IMR-90 (cell line): Measurements from ENCODE around the gene DENND1A.

Experiments
- BHLHE40 ChIP-seq: fragments of 150-350 bp; IDR thresholded peaks from 2 replicates; pipeline ENCODE4 v1.6.1; 2016; ENCODE audit warnings: mild to moderate bottlenecking, low read depth, low read length
- CEBPB ChIP-seq: IDR thresholded peaks from 2 replicates; pipeline ENCODE4 v1.6.1; 2012; ENCODE audit warnings: low read depth, low read length, improper control_type of control experiment
- CHD1 ChIP-seq: IDR thresholded peaks from 2 replicates; pipeline ENCODE4 v1.6.1; 2012; ENCODE audit warnings: low read depth, low read length, improper control_type of control experiment
- CTCF ChIP-seq: conservative IDR thresholded peaks from 2 replicates; pipeline ENCODE4 v1.5.1; 2012; ENCODE audit warnings: mild to moderate bottlenecking, low read depth, low read length, improper control_type of control experiment
- FOS ChIP-seq: fragments of 150-350 bp; IDR thresholded peaks from 2 replicates; pipeline ENCODE4 v1.6.1; 2016; ENCODE audit warnings: low read depth, low read length
- MAZ ChIP-seq: IDR thresholded peaks from 2 replicates; pipeline ENCODE4 v1.6.1; 2012; ENCODE audit warnings: low read depth, mild to moderate bottlenecking, low read length, improper control_type of control experiment, moderate library complexity, borderline replicate concordance
- MXI1 ChIP-seq: IDR thresholded peaks from 2 replicates; pipeline ENCODE4 v1.6.1; 2012; ENCODE audit warnings: low read depth, mild to moderate bottlenecking, low read length, moderate library complexity, borderline replicate concordance
- POLR2A ChIP-seq: IDR thresholded peaks from 2 replicates; pipeline ENCODE4 v1.6.1; 2012; ENCODE audit warnings: mild to moderate bottlenecking, low read depth, low read length
- RAD21 ChIP-seq: IDR thresholded peaks from 2 replicates; pipeline ENCODE4 v1.6.1; 2012; ENCODE audit warnings: low read length, improper control_type of control experiment
- RCOR1 ChIP-seq: IDR thresholded peaks from 2 replicates; pipeline ENCODE4 v1.6.1; 2012; ENCODE audit warnings: mild to moderate bottlenecking, low read length, improper control_type of control experiment; ENCODE audit not compliant: insufficient replicate concordance
- RFX5 ChIP-seq: IDR thresholded peaks from 2 replicates; pipeline ENCODE4 v1.8.0; 2012; ENCODE audit warnings: low read depth, mild to moderate bottlenecking, low read length, moderate library complexity
- SMC3 ChIP-seq: fragments of 150-350 bp; IDR thresholded peaks from 2 replicates; pipeline ENCODE4 v1.6.1; 2016; ENCODE audit warnings: low read depth, mild to moderate bottlenecking, antibody characterized with exemption, low read length, moderate library complexity
- USF2 ChIP-seq: fragments of 150-350 bp; IDR thresholded peaks from 2 replicates; pipeline ENCODE4 v1.6.1; 2017; ENCODE audit warnings: mild to moderate bottlenecking, antibody characterized with exemption, low read length, low read depth
- TF ChIP-seq, protein P1 (sequence below): fragments of 150-350 bp; IDR thresholded peaks from 2 replicates; pipeline ENCODE4 v1.6.1; 2016; ENCODE audit warnings: low read depth, mild to moderate bottlenecking, low read length, moderate library complexity, borderline replicate concordance

- TF ChIP-seq CTCF: no peak
- no peak for TF ChIP-seq CEBPB
- no peak for TF ChIP-seq FOS
- no peak for TF ChIP-seq RAD21
- TF ChIP-seq MAZ: no peak
- no peak for TF ChIP-seq SMC3
- no peak for TF ChIP-seq RCOR1
- no peak for TF ChIP-seq BHLHE40
- TF ChIP-seq USF2: no peak
- no peak for TF ChIP-seq POLR2A
- no peak for TF ChIP-seq MXI1
- TF ChIP-seq, protein P1, sequence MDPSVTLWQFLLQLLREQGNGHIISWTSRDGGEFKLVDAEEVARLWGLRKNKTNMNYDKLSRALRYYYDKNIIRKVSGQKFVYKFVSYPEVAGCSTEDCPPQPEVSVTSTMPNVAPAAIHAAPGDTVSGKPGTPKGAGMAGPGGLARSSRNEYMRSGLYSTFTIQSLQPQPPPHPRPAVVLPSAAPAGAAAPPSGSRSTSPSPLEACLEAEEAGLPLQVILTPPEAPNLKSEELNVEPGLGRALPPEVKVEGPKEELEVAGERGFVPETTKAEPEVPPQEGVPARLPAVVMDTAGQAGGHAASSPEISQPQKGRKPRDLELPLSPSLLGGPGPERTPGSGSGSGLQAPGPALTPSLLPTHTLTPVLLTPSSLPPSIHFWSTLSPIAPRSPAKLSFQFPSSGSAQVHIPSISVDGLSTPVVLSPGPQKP: no peak
- no peak for TF ChIP-seq RFX5
- TF ChIP-seq CHD1: no peak
These were observed 240.1 kb downstream of the DENND1A start for GRCh38 chr9:123689701-123690428.
